ENCODE results near the gene FUT9.

The FUT9 gene

DNA sequence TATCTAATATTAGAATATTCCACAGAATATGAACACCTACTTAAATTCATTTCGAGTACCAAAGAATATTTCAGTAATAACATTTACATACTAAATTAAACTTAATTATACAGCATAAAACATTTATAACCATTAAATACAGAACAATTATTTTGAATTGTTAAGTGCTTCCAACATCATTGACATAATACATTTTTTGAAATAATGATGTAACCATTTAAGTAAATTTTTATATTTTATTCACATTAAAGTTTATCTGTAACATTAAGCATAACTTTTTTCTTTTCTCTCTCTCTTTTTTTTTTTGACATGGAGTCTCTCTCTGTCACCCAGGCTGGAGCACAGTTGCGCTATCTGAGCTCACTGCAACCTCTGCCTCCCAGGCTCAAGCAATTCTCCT lies 44.5 kb downstream of the FUT9 start:
- DNase-seq (ENCODE audit: low read depth) = no peak
- TF ChIP-seq, protein P1, sequence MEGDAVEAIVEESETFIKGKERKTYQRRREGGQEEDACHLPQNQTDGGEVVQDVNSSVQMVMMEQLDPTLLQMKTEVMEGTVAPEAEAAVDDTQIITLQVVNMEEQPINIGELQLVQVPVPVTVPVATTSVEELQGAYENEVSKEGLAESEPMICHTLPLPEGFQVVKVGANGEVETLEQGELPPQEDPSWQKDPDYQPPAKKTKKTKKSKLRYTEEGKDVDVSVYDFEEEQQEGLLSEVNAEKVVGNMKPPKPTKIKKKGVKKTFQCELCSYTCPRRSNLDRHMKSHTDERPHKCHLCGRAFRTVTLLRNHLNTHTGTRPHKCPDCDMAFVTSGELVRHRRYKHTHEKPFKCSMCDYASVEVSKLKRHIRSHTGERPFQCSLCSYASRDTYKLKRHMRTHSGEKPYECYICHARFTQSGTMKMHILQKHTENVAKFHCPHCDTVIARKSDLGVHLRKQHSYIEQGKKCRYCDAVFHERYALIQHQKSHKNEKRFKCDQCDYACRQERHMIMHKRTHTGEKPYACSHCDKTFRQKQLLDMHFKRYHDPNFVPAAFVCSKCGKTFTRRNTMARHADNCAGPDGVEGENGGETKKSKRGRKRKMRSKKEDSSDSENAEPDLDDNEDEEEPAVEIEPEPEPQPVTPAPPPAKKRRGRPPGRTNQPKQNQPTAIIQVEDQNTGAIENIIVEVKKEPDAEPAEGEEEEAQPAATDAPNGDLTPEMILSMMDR (IDR thresholded peaks at IDR 0.05; ENCODE audit: low read depth, low read length, missing control alignments) = no peak
- no peak overlapping the region for H3K4me3 ChIP-seq (ENCODE audit: low read depth, low read length)

DNA sequence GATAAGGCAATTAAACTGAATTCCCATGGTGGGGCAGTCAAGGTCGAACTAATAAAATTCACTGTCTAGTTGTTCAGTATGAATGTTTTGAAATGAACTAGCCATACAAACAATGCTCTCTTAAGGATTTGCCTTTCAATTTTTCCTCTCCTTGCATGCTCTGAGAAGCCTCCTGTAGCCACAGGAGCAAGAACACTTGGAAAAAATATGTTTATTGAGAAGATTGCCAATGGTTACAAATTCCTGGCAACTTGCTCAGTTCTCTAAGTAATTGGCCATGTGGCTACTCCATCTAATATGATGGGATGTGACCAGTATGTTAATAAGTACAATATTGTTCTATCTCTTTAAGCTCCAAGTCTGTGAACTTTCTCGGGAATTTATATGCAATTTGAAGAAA lies 49.4 kb downstream of the FUT9 start:
- no peak for DNase-seq (ENCODE audit: low read depth)
- no peak overlapping the region for H3K4me3 ChIP-seq (ENCODE audit: low read depth, low read length)
- TF ChIP-seq, protein P1 (IDR thresholded peaks at IDR 0.05; ENCODE audit: low read depth, low read length, missing control alignments) = no peak

DNA sequence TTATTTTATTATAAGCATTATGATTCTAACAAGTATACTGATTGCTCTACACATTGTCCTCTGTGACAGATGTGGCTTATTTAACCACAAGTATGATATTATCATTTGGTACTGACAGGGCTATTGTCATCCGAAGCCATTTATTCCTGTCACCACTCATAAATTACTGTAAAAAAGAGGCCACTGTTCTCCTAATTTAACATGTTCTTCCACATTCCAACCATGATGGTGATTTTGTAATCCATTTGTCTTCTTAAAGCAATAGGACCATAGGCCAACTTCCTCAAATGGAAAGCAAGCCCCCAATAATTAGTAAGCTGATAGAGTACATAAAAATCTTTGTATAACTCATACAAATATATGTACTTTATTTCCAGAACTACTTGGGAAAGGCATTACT lies 50.6 kb downstream of the FUT9 start:
- TF ChIP-seq, protein P1 (IDR thresholded peaks at IDR 0.05; ENCODE audit: low read depth, low read length, missing control alignments) = no peak
- H3K4me3 ChIP-seq (ENCODE audit: low read depth, low read length) = no peak overlapping the region

DNA sequence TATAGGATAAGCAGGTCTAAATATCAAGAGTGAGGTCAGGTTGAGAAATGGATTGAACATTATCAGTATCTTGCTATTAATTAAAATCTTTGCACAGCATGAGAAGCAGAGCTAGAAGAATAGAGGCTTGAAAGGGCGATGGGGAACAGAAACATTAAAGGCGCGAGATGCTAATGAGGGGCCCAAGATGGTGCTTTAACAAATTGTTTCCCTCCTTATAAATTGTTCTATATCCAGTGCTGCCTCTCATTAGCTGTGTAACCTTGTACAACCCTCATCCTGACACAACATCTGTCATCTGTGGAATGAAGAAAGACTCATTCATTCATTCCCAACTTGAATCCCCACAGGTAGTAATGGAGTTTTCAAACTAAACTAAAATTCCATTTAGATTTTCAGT lies 57.8 kb downstream of the FUT9 start:
- TF ChIP-seq, protein P1 (IDR thresholded peaks at IDR 0.05; ENCODE audit: low read depth, low read length, missing control alignments) = no peak
- no peak for DNase-seq (ENCODE audit: low read depth)
- no peak overlapping the region for H3K4me3 ChIP-seq (ENCODE audit: low read depth, low read length)

More for the DNA sequence above, 50.6 kb downstream of the FUT9 start:
- no peak for DNase-seq (ENCODE audit: low read depth)

DNA sequence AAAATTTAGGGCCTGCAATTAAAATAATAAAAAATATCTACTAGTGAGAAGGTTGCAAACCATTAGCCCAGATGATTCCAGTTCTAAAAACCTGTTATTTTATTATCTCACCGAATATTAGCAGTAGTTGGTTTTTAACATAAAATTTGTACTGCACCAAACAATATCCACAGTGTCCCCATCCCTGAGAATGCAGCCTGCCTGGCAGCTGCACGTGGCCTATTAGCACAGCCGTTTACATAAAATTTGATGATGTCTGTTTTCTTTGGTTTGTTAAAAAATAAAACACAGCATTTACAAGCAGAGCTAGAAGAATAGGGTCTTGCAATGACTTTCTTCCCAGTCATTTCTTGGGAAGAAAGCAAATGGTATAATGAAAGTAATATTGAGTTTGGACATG lies 58.2 kb downstream of the FUT9 start:
- no peak overlapping the region for H3K4me3 ChIP-seq (ENCODE audit: low read depth, low read length)
- TF ChIP-seq, protein P1 (IDR thresholded peaks at IDR 0.05; ENCODE audit: low read depth, low read length, missing control alignments) = no peak
- DNase-seq (ENCODE audit: low read depth) = no peak

GRCh38 chr6:96075826-96076225 lies 60.1 kb downstream of the FUT9 start:
- H3K4me3 ChIP-seq (ENCODE audit: low read depth, low read length) = no peak overlapping the region
- no peak for DNase-seq (ENCODE audit: low read depth)
- TF ChIP-seq, protein P1 (IDR thresholded peaks at IDR 0.05; ENCODE audit: low read depth, low read length, missing control alignments) = no peak

GRCh38 chr6:96086745-96087144 lies 71.0 kb downstream of the FUT9 start:
- H3K4me3 ChIP-seq (ENCODE audit: low read depth, low read length) = no peak overlapping the region
- TF ChIP-seq, protein P1 (IDR thresholded peaks at IDR 0.05; ENCODE audit: low read depth, low read length, missing control alignments) = no peak
- no peak for DNase-seq (ENCODE audit: low read depth)

All from GM12864 (cell line).